Stomach (tissue), 9 donors: ENCODE data around the gene PCDHGA7. TPM values are rescaled to one million over a fixed set of nuclear protein-coding genes. Genes with fewer than 3 reads are reported as not detected.
A peak's percentile ranks its signal among the peaks of the same experiment; 100 is the strongest.

ENCODE experiments used
- DNase-seq, 2 donors: peaks; one replicate each; pipeline versions ENCODE4 v3.0.0 to v3.0.0-alpha.2; 2013 to 2019
- H3K27ac ChIP-seq, 5 donors: fragments of 200-600 bp in 4 of 5; sonication (generic) in 4 of 5; one replicate each; pipeline ENCODE4 v1.5.1; 2013 to 2019; ENCODE audit warnings: mild to moderate bottlenecking in 1 of 5, moderate library complexity in 1 of 5
- H3K27me3 ChIP-seq, 3 donors: fragments of 200-600 bp; sonication (generic); one replicate each; pipeline ENCODE4 v1.5.1; 2017 to 2019; ENCODE audit warnings: mixed run types in 1 of 3
- H3K36me3 ChIP-seq, 4 donors: fragments of 200-600 bp; sonication (generic); 1 replicate in 3 of 4; 2 replicates in 1 of 4; pipeline ENCODE4 v1.5.1; 2016 to 2019
- H3K4me1 ChIP-seq, 4 donors: fragments of 200-600 bp; sonication (generic); one replicate each; pipeline ENCODE4 v1.5.1; 2016 to 2019
- H3K4me3 ChIP-seq, 4 donors: fragments of 200-600 bp; sonication (generic) in 3 of 4; one replicate each; pipeline ENCODE4 v1.5.1; 2016 to 2019; ENCODE audit warnings: mild to moderate bottlenecking in 1 of 4
- H3K9me3 ChIP-seq, 4 donors: fragments of 200-600 bp; sonication (generic); one replicate each; pipeline ENCODE4 v1.5.1; 2016 to 2019
- CTCF ChIP-seq, 7 experiments: fragments of 450-650 bp in 4 of 7; fragments of 200-600 bp in 3 of 7; sonication (generic) in 3 of 7; IDR thresholded peaks; one replicate each; pipeline ENCODE4 v1.5.1; 2016 to 2019; ENCODE audit warnings: antibody characterized with exemption in 7 of 7, control low read depth in 2 of 7, mild to moderate bottlenecking in 1 of 7
- EP300 ChIP-seq: sonication (generic); formaldehyde crosslinking; IDR thresholded peaks from one replicate; pipeline ENCODE4 v1.6.1; 2017; ENCODE audit warnings: antibody characterized with exemption
- POLR2A ChIP-seq, 4 donors: fragments of 450-650 bp; IDR thresholded peaks; one replicate each; pipeline ENCODE4 v1.6.1; 2016; ENCODE audit warnings: antibody characterized with exemption in 4 of 4, control low read depth in 2 of 4, mild to moderate bottlenecking in 1 of 4, moderate library complexity in 1 of 4
- POLR2AphosphoS5 ChIP-seq, 3 donors: sonication (generic); formaldehyde crosslinking; IDR thresholded peaks; one replicate each; pipeline ENCODE4 v1.6.1; 2016; ENCODE audit warnings: antibody characterized with exemption in 3 of 3
- WGBS, 5 donors: extraction: QIAGEN DNeasy Blood & Tissue Kit in 3 of 5; methylation state at CpG; one replicate each; pipeline versions ENCODE4 v1.1.5 to v1.1.7; 2013 to 2018; 5-methylcytosine and 5-hydroxymethylcytosine counted together
- intact Hi-C: fragments of 100-400 bp; cut with DNase I; formaldehyde crosslinking; loops from one replicate; pipeline ENCODE4 v1.15.1; 2023; ENCODE audit warnings: low total_unique reads
- polyA plus RNA-seq, 3 donors: library from polyadenylated mRNA; stranded (reverse); fragments of 200-250 nt; gene quantifications; one replicate each; pipeline ENCODE4 v1.2.3, GENCODE V29; 2013
- total RNA-seq, 5 donors: library from RNA; depleted of rRNA; stranded (reverse); fragments of >200 nt; gene quantifications; one replicate each; pipeline versions ENCODE4 v1.1.0 to v1.2.3, GENCODE V29; 2014 to 2016
- donor health status: healthy with polysubstance abuse.
- donor health status: Bipolar disorder and iron deficiency.
- donor health status: healthy.

PCDHGA7 gene
- total and polyA plus RNA-seq, 8 donors, result 0.06 to 29.0 (median 1.0) TPM; not detected in 2

DNA sequence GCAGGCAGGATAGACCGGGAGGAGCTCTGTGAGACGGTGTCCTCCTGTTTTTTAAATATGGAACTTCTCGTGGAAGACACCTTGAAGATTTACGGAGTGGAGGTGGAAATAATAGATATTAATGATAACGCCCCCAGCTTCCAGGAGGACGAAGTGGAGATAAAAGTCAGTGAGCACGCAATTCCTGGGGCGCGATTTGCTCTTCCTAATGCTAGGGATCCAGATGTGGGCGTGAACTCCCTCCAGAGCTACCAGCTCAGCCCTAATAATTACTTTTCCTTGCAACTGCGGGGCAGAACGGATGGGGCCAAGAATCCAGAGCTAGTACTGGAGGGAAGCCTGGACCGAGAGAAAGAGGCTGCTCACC is 38.9 kb downstream of the PCDHGA7 start:
- Histone ChIP-seq H3K9me3 (peaks cover 66 to 100% (median 97%) of the 10 kb centered on the region in 4 donors), H3K27me3 (peaks cover 0 to 75% (median 20%) of the 10 kb centered on the region in 3 donors), H3K4me1 (peaks cover 0 to 29% (median 9%) of the 10 kb centered on the region in 4 donors), H3K27ac (no peak overlapping the region), H3K36me3 (peaks cover 0 to 29% (median 3%) of the 10 kb centered on the region in 4 donors), H3K4me3 (peak overlapping the region; percentile 9 to 35 (median 23))
- TF ChIP-seq EP300, result no peak
- TF ChIP-seq POLR2A (IDR thresholded peaks at IDR 0.05), result no peak
- TF ChIP-seq POLR2AphosphoS5 (IDR thresholded peaks at IDR 0.05), result no peak
- TF ChIP-seq CTCF (IDR thresholded peaks at IDR 0.05), result no peak
- 9 to 15% (median 10%) methylated on average over 13 of the region's 13 CpGs for WGBS, 5 donors
- intact Hi-C loops, result no loop called here
- no peak for DNase-seq

GRCh38 chr5:141422742-141423291 is 40.3 kb downstream of the PCDHGA7 start:
- no peak overlapping the region for H3K27ac ChIP-seq
- H3K4me3 ChIP-seq, result no peak overlapping the region
- DNase-seq, result no peak
- TF ChIP-seq POLR2A (IDR thresholded peaks at IDR 0.05) (no peak), CTCF (IDR thresholded peaks at IDR 0.05) (no peak), POLR2AphosphoS5 (IDR thresholded peaks at IDR 0.05) (no peak), EP300 (no peak)
- H3K36me3 ChIP-seq, result peaks cover 0 to 36% (median 5%) of the 10 kb centered on the region in 4 donors
- peaks cover 0 to 26% (median 7%) of the 10 kb centered on the region in 4 donors for H3K4me1 ChIP-seq
- intact Hi-C loops, result no loop called here
- peaks cover 0 to 78% (median 20%) of the 10 kb centered on the region in 3 donors for H3K27me3 ChIP-seq
- peaks cover 79 to 100% (median 99%) of the 10 kb centered on the region in 4 donors for H3K9me3 ChIP-seq
- WGBS, 5 donors, result 23 to 34% (median 24%) methylated on average over 15 to 42 of the region's 42 CpGs

- no peak for DNase-seq
- no peak overlapping the region for H3K4me3 ChIP-seq
- intact Hi-C loops, result no loop called here
- peaks cover 63 to 100% (median 99%) of the 10 kb centered on the region in 4 donors for H3K9me3 ChIP-seq
- peaks cover 0 to 74% (median 15%) of the 10 kb centered on the region in 3 donors for H3K27me3 ChIP-seq
- no peak for TF ChIP-seq POLR2AphosphoS5 (IDR thresholded peaks at IDR 0.05)
- TF ChIP-seq POLR2A (IDR thresholded peaks at IDR 0.05), result no peak
- no peak for TF ChIP-seq CTCF (IDR thresholded peaks at IDR 0.05)
- no peak for TF ChIP-seq EP300
- H3K4me1 ChIP-seq, result peaks cover 0 to 11% (median 0%) of the 10 kb centered on the region in 4 donors
- H3K27ac ChIP-seq, result no peak overlapping the region
- H3K36me3 ChIP-seq, result peaks cover 0 to 32% (median 8%) of the 10 kb centered on the region in 4 donors
- WGBS, 5 donors, result 35 to 44% (median 42%) methylated on average over 16 to 53 of the region's 53 CpGs
Measured at GRCh38 chr5:141427783-141428426, 45.4 kb downstream of the PCDHGA7 start.

DNA sequence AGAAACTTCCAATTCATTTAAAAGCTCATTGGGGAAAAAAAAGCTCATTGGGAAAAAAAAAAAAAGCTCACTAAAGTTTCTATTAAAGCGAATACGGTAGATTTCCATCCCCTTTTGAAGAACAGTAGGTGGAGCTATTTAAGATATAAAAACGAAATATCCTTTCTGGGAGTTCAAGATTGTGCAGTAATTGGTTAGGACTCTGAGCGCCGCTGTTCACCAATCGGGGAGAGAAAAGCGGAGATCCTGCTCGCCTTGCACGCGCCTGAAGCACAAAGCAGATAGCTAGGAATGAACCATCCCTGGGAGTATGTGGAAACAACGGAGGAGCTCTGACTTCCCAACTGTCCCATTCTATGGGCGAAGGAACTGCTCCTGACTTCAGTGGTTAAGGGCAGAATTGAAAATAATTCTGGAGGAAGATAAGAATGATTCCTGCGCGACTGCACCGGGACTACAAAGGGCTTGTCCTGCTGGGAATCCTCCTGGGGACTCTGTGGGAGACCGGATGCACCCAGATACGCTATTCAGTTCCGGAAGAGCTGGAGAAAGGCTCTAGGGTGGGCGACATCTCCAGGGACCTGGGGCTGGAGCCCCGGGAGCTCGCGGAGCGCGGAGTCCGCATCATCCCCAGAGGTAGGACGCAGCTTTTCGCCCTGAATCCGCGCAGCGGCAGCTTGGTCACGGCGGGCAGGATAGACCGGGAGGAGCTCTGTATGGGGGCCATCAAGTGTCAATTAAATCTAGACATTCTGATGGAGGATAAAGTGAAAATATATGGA is 48.0 kb downstream of the PCDHGA7 start, which contains the start of gene PCDHGA12:
PCDHGA12 (plus strand) TSS at position 176 of the 782 bp plus-strand sequence; CDS start at position 429, 253 bp downstream.
- no peak for TF ChIP-seq POLR2AphosphoS5 (IDR thresholded peaks at IDR 0.05)
- TF ChIP-seq EP300, result no peak
- intact Hi-C loops, result no loop called here
- H3K27ac ChIP-seq, result no peak within 1 kb of the TSS
- H3K4me3 ChIP-seq, result peak within 1 kb of the TSS; percentile 20 to 34 (median 29)
- peaks cover 0 to 24% (median 8%) of the 10 kb centered on the region in 4 donors for H3K36me3 ChIP-seq
- H3K9me3 ChIP-seq, result peaks cover 64 to 100% (median 97%) of the 10 kb centered on the region in 4 donors
- 10 to 20% (median 13%) methylated on average over 33 of the region's 33 CpGs for WGBS, 5 donors
- peak in 1 of 2 donors; percentile 54 for DNase-seq
- H3K27me3 ChIP-seq, result peaks cover 0 to 71% (median 12%) of the 10 kb centered on the region in 3 donors
- peaks cover 0 to 10% (median 0%) of the 10 kb centered on the region in 4 donors for H3K4me1 ChIP-seq
